ENCODE measurements around the gene CEP83.

Gene CEP83

DNA sequence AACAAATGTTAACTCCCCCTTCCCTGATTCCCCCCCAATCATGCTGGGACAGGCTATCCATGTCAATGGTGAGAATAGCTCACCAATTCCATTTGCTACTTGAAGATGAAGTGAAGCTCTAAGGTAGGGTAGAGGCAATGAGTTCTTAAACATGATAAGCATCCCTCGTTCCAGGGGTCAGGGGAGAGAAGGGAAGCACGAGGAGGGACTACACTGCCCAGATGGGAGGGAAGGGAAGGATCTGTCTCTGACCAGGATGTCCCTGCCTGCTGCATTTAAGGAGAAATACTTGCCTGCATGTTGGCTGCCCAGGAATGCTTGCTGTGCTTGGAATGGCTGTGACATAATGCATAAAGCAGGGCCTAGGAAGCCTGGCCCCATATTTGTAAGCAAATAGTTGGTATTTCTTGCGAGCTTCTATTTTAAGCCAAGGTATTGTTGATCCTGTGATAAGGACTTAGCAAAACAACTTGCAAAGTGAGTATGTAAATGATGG is 155.1 kb downstream of the CEP83 start:
- DNase-seq: no peak

DNA sequence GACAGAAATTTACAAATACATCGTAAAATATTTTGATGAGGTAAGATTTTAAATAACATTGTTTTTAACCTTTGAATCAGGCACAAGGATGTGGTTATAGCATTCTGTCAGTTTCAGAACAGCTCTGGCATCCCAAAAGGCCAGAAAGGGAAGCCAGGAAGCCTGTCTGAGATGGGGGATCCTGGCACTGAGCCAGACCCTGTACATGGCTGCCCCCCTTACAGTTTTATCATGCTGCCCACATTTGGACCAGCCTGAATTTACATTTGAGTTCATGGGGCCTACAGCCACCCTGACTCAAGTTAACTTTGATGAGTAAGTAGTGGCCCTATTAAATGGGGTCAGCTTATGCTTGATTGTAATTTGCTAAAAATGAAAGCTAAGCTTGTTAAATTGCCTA is 155.7 kb downstream of the CEP83 start:
- DNase-seq: no peak

DNA sequence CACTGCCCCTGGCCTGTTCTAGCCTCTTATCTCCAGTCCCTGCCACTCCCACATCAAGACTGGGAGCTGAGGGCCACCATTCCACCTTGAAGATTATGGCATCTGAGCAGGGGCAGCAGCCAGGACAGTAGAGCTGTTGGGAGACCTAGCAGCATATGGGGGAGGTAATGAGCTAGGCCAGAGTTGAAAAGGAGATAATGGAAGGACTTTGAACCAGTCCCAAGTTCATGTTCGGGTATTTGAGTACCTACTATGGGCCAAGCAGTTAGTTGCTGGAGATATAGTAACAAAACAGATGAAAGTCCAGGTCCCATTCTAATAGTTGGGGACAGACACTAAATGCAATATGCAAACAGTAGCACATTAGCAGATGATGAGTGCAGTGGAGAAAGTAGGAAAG is 159.8 kb downstream of the CEP83 start:
- DNase-seq: no peak

DNA sequence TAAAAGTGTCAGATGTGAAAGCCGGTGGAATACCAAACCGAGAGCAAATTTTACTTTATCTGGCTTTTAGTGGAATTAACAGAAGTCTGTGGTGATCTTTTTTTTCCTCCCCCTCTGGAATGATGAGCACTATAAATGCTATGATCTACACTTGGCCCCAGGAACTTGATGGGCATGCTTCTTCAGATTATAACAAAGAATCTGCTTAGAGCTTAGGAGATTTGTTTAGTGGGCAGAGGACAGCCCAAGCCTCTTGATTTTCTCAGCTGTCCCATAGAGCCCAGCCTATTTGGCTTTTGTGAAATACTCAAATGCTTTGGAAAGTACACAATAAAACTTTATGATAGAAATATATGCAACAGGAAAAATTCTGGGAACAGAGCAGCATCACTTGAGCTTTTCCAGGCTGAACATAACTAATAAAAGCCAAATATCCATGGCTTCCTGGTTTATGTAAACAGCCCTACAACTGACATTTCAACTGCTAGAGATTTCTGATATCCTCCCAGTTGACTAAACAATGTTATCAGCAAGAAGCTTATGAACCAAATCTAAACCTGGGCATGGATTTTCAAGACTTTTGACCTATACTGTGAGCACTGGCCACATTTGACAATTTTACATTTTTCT is 161.7 kb downstream of the CEP83 start:
- no peak for DNase-seq

DNA sequence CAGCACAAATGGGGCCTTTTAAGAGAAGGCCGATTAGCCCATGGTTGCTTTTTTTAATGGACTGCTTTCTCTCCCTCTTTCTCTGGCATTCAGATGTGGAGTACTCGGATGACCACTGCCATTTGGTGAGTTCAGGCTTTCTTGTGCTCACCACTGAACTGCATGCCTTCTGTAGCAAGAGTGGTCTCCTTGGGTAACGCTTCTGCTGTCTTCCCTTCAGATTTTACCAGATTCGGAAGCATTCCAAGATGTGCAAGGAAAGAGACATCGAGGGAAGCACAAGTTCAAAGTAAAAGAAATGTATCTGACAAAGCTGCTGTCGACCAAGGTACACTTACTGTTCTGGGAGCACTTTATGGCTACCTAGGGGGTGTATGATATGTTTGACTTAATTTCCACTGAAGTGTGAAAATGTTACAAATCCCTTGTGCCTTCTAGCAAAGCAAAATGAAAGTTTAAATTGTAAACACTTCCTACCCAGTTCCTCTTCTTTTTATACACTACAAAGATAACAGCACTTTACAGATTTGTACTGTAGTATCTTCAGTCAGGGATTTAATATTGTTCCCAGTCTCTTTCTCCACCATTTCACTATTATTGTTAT is 162.5 kb downstream of the CEP83 start:
- DNase-seq: no peak

DNA sequence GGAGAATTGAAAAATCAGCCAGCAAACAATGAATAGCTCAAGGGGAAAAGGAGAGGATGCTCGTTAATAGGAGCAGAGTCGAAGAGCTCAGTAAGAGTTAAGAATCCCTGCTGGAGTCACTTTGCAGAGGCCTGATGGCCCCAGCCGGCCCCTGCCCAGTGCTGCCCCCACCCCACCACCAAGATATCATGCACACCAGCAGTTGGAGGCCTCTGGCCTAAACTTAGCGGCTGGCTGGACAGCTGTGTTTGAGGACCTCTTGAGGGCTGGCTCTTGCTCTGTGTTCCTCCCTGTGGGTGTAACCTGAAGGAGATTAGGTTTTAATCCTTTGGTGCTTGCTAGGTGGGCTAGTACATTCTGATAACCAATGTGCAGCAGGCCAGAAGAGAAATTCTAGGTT is 169.3 kb downstream of the CEP83 start:
- DNase-seq: no peak

DNA sequence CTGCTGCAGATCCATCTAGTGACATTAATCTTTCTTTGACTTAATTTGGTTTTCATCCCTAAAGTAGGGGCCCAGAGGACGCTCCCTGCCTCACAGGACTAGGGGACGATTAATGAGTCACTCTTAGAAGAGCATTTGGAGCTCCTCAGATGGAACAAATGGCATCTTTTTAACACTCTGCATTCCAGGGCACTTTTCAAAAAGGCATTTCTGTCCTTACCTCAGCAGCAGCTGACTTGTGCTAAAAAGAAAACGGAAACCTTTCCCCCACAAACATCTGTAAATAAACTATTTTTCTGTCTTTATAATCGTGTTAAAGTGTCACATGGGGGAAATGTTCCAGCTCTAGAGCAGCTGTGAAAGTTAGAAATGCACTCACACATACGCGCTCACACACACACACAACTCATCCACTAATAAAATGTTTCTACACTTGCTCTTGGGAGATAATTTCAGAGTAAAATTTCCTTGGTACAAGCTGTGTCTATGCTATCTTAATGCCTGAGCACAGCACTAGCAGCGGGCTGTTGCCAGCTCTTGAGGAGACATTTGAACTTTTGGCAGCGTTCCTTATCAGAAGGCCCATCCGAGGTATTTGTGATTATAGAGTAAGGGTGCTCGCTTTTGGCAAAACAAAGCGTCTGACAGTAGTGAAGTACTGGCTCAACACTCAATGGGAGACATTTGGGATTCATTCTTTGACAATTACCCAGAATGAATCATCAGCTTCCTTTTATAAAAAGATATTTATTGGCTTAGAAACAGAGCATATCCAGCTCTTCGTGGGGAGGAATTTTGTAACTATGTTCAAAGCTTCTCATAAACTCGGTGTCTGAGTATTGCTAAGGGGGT is 170.0 kb downstream of the CEP83 start:
- no peak for DNase-seq

DNA sequence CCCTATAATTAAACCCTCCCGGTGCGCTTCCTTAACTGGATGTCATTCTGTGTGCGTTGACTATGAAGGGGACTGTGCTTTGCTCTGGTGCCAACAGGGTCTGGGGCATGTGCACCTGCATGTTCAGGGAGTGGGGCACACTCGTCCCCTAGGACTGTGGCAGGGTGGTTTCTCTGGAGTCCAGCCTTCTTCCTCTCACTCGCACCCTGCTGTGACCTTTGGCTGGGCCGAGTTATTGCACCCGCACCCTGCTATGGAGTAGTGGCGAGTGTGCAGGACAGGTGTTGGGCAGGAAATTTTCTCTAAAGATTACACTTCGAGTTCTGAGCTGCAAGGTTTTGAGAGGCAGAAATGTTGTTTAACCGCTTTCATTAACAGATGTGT is 172.4 kb downstream of the CEP83 start:
- no peak for DNase-seq

DNA sequence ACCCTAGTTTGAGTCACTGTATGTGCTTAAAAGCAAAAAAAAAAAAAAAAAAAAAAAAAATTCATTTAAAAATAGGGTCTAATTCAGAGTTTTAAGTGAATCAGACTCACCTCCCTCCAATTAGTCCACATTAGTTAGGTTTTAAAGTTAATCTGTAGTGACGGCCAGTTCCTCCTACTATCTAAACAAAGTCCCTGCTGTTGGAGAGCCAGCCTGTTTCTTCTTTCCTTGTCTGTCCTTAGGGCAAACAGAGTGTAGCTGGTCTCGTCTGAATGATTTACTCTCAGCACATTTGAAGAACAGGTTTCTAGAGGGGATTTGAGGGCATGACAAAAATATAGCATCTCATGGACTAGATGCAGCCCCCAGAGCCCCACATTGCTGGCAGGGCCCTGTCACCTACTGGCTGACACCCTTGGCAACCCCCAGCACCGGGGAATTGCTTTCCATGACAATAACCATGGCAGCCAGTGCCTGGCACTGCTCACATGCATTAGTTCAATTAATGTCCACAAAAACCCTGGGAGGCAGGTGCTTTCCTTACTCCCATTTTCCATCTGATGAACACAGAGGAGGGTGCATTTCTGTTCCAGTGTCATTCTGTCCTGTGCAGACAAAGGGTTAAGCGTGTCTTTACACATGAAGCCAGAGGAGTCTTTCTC is 173.0 kb downstream of the CEP83 start:
- DNase-seq: no peak

DNA sequence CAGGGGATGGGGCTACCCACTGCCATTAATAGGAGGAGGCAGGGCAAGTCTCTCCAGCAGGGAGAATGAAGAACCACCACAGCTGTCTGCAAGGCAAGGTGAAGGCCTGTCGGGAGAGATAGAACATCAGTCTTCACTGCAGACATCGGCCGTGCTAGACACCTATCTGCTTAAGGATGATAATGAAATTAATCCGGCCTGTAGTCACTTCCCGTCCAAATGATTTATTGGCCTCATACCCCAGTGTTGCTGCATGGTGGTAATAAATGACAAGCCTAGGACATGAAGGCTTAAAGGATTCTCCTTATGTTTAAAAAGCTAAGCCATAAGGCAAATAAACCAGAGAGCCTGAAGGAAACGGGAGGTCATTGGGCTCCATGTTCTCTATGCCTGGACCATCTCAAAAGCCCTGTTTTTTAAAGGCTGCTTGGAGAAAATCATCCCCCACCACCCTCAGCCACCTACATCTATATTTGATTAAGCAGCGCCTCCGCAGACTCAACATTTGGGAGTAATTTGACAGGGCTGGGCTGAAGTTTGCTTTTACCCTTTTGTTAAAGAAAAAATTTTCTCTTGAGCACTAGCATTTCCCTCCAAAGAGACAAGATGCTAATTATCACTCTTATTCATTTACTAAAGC is 173.6 kb downstream of the CEP83 start:
- no peak for DNase-seq

DNA sequence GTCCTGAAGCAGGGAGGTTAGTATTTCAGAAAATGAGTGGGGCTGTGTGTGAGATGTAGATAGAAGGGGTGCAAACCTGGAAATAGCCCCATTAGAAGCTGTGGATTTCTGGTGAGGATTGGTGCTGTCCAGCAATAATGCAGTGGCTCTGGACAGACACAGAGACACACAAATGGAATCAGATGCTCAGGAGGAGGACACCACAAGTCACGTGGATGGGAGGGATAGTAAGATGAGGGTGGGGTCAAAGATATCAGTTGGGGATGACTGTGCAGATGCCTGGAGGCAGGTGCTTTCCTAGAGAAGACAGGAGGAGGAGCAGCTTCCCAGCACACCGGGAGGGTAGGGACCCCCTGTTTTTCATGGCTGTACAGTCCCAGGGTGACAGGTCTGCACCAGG is 174.8 kb downstream of the CEP83 start:
- no peak for DNase-seq

DNA sequence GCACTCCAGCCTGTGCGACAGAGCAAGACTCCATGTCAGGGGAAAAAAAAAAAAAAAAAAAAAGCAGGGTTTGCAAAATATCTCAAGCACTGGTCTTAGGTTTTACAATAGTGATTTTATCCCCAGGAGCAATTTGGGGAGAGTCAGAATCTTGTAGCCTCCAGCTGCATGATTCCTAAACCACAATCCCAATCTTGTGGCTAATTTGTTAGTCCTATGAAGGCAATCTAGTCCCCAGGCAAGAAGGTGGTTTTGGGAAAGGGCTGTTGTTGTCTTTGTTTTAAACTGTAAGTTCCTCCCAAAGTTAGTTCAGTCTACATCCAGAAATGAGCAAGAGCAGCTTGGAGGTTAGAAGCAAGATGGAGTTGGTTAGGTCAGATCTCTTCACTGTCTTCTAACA is 175.6 kb downstream of the CEP83 start:
- DNase-seq: no peak

DNA sequence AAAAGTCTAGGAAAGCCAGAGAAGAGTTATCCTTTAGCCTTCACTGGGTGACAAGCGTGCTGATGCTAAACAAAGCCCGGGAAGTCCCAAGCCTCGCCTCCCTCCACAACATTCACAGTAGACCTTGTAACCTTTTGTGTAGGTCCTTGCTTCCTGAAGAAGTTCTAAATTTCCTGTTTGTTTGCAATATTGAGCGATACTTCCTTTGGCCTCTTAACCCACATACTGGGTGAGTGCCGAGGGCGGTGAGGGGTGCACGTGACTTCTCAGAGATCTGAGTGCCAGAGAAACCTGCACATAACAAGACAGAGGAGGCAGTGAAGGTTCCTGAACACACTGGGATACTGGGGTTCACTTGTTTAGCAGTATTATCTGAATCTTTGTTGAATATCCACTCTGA is 177.0 kb downstream of the CEP83 start:
- no peak for DNase-seq

DNA sequence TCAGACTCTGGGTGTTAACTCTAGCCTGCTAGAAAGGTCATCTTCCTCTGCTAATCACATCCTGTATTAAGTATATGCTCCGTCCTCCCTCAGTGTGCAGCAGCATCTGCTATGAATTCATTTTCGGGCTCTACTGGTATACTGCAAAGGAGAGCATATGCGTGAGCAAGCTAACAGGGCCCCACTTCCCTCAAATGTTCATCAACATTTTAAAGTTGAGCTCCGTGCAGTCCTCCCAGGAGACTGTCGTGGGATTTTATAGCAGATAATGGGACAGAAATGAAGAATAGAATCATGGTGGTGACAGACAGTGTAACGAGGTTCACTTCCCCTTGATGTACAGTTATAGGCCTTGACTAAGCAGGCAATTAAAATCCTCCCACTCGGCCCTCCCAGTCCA is 179.6 kb downstream of the CEP83 start:
- no peak for DNase-seq

DNA sequence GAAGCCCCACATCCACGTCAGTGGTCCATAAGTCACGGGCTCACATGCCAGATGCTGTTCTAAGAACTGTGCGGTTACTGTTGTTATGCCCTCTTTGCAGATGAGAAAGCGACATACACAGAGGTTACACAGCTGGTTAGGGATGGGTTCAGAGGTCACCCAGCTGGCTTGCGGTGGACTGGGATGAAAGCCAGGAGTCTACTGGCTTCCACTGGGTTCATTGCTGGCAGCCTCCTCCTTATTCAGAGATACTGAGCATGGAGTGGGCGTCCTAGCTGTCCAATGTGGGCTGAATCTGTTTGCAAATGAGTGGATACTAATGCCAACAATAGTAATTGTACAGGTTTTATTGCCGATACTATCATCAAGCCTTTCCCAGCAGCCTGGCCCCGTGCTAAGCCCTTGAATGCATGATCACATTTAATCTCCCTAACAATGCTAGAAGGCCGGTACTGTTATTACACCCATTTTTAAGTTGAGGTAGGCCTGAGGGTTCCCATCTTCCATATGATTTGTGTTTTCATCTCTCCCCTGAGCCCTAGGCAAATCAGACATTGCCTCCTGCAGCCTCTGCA is 182.2 kb downstream of the CEP83 start:
- no peak for DNase-seq

DNA sequence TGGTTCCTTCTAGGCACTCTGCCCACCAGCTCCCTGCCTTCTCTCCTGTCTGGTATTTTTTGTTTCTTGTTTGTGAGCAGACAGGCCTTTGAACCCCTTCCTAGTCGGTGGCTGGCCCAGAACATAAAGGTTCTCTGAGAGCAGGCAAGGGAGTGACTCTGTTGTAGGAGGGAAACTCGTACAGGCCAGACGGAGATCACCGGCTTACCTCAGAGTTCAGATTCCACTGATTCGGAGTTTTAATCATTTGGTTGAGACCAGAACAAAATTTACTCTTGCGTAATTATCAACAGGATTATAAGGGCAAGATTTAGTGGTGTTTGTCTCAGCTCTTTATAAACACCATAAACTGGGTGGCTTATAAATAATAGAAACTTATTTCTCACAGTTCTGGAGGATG is 182.9 kb downstream of the CEP83 start:
- DNase-seq: no peak

DNA sequence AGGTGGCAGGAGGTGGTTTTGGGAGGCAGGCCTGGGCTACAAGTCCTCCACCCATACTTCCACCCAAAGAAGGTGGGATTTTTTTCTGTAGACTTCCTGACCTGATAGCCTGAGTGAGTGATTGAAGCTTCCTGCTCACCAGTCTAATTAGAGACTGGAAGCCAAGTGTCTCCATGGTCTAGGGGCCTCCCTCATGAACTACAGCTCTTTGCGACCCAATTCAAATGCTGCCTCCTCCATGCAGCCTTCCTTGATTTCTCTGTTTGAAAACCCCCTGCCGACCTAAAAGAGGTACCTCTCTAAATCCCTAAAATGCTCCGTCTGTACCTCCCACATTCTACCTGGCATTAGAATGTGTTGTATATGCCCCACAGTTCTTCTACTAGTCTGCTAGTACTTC is 186.4 kb downstream of the CEP83 start:
- DNase-seq: no peak

DNA sequence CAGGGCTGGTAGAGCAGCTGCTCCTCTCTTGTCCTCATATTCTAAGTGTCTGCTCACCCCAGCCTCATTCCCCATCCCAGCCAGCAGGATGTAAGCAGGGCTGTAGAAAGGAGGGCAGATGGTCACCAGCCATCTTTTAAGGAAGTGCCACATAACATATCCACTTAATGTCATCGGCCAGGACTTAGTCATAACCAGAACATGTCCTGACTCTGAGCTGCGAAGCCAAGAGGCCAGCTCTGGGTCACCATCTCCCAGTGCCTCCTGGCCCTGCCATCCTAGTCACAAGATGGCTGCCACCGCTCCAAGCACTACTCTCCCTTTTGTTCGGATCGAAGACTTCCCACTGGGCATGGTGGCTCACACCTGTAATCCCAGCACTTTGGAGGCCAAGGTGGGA is 187.4 kb downstream of the CEP83 start:
- DNase-seq: no peak

DNA sequence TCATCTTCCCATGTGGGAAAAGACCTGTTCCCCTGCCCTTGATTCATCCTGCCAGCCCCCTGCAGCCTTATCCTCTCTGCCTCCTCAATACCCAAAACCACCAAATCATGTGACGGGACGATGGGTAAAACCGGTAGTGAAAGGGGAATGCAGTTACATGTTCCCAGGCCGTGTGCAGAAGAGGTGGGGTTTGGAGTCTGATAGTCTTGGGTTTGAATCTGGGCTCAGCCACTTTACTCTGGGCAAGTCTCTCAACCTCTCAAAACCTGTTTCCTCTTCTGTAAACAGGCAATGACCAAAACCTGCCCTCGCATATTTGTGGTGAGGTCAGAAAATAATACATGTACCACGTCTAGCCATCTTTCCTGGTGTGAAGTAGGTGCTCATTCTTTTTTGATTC is 188.3 kb downstream of the CEP83 start:
- DNase-seq: no peak

DNA sequence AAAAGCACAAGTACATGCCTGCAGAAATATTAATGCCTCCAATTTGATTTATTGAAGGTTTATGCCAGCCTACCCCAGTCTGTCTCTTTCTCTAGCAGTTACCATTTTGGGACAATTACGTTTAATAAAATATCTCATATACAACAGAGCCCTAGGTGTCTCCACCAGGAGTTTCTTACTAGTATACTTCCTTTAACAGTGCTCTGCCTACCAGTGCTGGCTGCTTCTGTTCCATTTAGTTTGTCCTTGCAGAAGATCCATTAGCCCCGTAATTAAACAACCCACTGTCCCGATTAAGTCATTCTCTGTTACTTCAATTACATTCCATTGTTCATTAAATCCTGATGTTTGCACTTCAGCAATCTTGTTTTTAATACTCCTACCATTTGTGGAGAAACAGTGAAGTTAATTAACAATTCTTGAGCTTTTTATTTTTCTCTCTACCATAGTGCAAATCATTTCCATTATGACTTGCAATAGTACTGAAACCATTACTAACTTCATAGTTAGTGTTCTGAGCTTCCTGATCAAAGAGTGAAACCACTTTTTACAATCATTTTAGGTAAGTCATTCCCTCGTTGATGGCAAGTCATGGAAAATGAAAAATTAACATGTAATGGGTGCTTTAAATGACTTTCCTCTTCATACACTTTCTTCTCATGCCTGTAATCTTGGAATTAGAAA is 190.2 kb downstream of the CEP83 start:
- no peak for DNase-seq

DNA sequence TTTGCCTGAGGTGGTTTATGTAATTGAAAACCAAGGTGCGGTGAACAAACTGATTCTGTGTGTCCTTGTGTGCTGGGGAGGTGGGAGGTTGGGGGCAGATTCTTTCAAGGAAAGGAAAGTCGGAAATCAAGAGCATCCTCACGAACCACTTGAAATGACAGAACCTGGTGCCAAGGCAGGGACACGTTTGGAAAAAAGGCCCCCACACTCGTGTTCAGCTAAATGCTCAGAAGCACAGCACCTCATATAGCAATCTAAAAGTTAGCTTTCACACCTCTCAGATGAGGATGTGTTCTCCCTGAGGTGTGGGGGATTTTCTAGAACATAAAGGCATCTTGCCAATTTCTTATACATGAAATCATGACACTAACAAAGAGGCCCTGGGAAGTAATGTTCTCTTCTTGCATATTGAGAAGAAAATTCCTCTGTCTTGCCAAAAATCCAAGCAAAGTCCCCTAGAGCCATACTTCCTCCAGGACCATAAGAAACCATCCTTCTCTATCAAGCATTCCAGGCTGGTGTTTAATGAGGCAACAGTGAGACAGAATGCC is 191.7 kb downstream of the CEP83 start:
- no peak for DNase-seq

DNA sequence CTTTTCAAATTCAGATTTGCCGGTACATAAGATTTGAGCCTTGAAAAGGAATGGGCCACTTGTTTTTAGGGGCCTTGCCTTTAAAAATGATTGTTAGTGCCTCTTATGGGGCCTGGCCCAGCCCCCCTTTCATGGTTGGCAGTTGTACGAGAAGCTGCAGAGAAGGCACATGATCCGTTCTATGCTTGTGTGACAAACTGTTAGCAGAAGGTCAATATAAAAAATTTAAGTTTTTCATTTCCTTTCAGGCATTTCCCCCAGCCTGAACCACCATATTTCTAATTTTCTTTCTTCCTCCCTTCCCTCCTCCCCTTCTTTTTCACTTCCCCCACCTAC is 192.2 kb downstream of the CEP83 start:
- DNase-seq: no peak
